Right forelimb (tissue), 1 donor: ENCODE measurements around the gene KCTD16.

Source experiments
- DNase-seq: peaks from one replicate; pipeline ENCODE4 v3.0.0-alpha.2; 2018

KCTD16 gene

GRCh38 chr5:144352330-144352729 is 181.7 kb downstream of the KCTD16 start:
- DNase-seq = no peak

- no peak for DNase-seq
Measured at GRCh38 chr5:144352732-144353317, 182.2 kb downstream of the KCTD16 start.

GRCh38 chr5:144356489-144356888 is 185.8 kb downstream of the KCTD16 start:
- no peak for DNase-seq

GRCh38 chr5:144361406-144361805 is 190.7 kb downstream of the KCTD16 start:
- no peak for DNase-seq

GRCh38 chr5:144365885-144366284 is 195.2 kb downstream of the KCTD16 start:
- DNase-seq = no peak

GRCh38 chr5:144367991-144368390 is 197.3 kb downstream of the KCTD16 start:
- DNase-seq = no peak

GRCh38 chr5:144368556-144368955 is 197.9 kb downstream of the KCTD16 start:
- DNase-seq = no peak

GRCh38 chr5:144369006-144369405 is 198.3 kb downstream of the KCTD16 start:
- no peak for DNase-seq

- DNase-seq = no peak
Measured at GRCh38 chr5:144370273-144370672, 199.6 kb downstream of the KCTD16 start.

GRCh38 chr5:144374637-144375036 is 204.0 kb downstream of the KCTD16 start:
- DNase-seq = no peak

- DNase-seq = no peak
Measured at GRCh38 chr5:144377207-144377606, 206.5 kb downstream of the KCTD16 start.

- no peak for DNase-seq
Measured at GRCh38 chr5:144378681-144379080, 208.0 kb downstream of the KCTD16 start.

- no peak for DNase-seq
Measured at GRCh38 chr5:144385597-144385996, 214.9 kb downstream of the KCTD16 start.

GRCh38 chr5:144386315-144386714 is 215.6 kb downstream of the KCTD16 start:
- no peak for DNase-seq

GRCh38 chr5:144390133-144390532 is 219.5 kb downstream of the KCTD16 start:
- no peak for DNase-seq

- DNase-seq = no peak
Measured at GRCh38 chr5:144391044-144391443, 220.4 kb downstream of the KCTD16 start.

- no peak for DNase-seq
Measured at GRCh38 chr5:144393641-144394435, 223.2 kb downstream of the KCTD16 start.

- DNase-seq = no peak
Measured at GRCh38 chr5:144395704-144396103, 225.0 kb downstream of the KCTD16 start.

GRCh38 chr5:144403058-144403457 is 232.4 kb downstream of the KCTD16 start:
- DNase-seq = no peak

GRCh38 chr5:144403817-144404420 is 233.2 kb downstream of the KCTD16 start:
- DNase-seq = no peak

GRCh38 chr5:144404672-144405071 is 234.0 kb downstream of the KCTD16 start:
- DNase-seq = no peak

GRCh38 chr5:144405991-144406390 is 235.3 kb downstream of the KCTD16 start:
- DNase-seq = no peak

- no peak for DNase-seq
Measured at GRCh38 chr5:144406442-144406841, 235.8 kb downstream of the KCTD16 start.
